GM18909 (cell line): Measurements from ENCODE around the gene CSAG2.

Experiments used
- ATAC-seq: cut with Tn5 transposase; IDR thresholded peaks from one replicate; pipeline ENCODE4 v1.9.1; 2021; ENCODE audit warnings: mild to moderate bottlenecking; ENCODE audit not compliant: unreplicated experiment, poor library complexity

Gene CSAG2

GRCh38 chrX:152674135-152674534 is 34.9 kb downstream of the CSAG2 start:
- no peak for ATAC-seq

DNA sequence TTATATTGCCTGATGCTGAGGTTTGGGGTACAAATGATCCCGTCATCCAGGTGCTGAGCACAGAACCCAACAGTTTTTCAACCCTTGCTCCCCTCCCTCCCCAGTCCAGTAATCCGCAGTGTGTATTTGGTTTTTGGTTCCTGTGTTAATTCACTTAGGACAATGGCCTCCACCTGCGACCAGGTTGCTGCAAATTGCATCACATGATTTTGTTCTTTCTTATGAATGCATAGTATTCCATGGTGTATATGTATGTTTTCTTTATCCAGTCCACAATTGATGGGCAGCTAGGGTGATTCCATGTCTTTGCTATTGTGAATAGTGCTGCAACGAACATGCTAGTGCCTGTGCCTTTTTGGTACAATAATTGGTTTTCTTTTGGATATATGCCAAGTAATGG is 46.0 kb downstream of the CSAG2 start:
- ATAC-seq, result no peak

DNA sequence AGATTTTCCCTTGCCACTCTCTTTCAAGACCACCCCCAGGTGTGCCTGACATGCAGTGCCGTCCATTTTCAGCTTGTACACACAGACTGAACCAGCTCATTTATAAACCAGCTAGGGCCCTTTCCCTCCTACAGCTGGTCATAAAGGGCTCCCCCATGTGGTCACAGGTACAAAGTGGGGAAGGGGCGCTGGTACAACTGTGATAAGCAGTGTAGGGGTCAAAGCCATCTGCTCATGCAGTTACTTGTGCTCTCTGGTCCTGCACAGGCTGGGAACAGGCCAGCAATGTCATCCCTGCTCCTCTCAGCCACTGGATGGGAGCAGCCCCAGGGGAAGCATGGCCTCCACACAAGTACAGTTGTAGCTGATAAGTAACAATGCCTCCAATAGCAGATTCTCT is 50.8 kb downstream of the CSAG2 start:
- no peak for ATAC-seq
